Activated CD4-positive, alpha-beta T cell treated with anti-CD3 and anti-CD28 coated beads for 24 hours (primary cell): ENCODE results near the gene DIP2C.

ENCODE experiments used
- DNase-seq, 2 donors: peaks; one replicate each; pipeline ENCODE4 v3.0.0-alpha.2; 2020; ENCODE audit warnings: low read depth in 2 of 2

The DIP2C gene

GRCh38 chr10:610642-611305, 78.7 kb downstream of the DIP2C start:
- DNase-seq, result peak in 1 of 2 donors; percentile 10

- DNase-seq, result no peak
These were observed 79.5 kb downstream of the DIP2C start for GRCh38 chr10:609868-610545.

DNA sequence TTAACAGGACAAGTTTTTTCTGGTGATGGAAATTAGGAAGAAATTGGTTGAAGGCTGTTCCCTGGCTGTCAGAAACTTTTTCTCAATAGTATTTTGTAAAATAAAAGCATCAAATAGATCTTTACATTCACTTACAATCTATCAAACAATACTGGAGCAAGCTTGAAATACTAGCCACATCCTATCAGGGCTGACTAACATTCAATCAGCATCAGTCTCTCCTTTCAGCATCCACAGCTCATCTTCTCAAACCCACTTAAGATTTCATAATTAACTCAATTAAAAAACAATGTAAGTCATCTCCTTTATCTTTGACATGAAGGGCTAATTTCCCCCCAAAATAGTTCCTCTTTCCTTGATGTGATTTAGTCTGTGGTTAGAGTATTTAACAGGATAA, 80.2 kb downstream of the DIP2C start:
- no peak for DNase-seq

DNA sequence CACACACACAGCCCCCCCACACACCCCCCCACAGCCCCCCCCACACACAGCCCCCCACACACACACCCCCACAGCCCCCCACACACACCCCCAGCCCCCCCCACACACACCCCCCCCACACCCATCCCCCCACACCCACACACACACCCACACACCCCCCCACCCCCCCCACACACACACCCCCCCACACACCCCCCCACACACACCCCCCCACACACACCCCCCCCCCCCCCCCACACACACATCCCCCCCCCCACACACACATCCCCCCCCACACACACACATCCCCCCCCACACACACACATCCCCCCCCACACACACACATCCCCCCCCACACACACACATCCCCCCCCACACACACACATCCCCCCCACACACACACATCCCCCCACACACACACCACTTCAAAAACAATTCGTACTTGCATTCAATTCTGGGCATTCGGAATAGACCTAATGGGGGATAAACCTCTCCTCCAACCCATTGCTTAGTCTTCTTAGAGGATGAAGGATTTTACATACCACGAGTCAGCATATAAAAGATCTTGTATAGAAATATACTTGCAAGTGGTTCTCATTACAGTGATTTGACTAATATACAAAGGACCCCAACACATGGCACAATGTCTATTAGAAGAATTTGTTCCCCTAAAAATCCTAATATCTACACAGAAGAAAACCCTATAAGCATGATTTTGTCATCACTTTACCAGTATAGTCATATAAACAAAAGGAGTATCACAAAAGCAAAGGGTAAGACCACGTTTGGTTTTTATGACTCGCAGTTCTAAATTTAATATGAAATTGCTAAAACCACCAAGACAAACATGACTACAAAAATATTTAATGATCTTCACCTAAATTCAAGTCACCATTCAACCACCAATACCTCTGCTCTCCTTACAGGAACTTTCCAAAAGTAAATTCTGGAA, 80.9 kb downstream of the DIP2C start:
- no peak for DNase-seq

GRCh38 chr10:607545-608185, 81.8 kb downstream of the DIP2C start:
- no peak for DNase-seq

GRCh38 chr10:606762-607544, 82.5 kb downstream of the DIP2C start:
- no peak for DNase-seq

DNA sequence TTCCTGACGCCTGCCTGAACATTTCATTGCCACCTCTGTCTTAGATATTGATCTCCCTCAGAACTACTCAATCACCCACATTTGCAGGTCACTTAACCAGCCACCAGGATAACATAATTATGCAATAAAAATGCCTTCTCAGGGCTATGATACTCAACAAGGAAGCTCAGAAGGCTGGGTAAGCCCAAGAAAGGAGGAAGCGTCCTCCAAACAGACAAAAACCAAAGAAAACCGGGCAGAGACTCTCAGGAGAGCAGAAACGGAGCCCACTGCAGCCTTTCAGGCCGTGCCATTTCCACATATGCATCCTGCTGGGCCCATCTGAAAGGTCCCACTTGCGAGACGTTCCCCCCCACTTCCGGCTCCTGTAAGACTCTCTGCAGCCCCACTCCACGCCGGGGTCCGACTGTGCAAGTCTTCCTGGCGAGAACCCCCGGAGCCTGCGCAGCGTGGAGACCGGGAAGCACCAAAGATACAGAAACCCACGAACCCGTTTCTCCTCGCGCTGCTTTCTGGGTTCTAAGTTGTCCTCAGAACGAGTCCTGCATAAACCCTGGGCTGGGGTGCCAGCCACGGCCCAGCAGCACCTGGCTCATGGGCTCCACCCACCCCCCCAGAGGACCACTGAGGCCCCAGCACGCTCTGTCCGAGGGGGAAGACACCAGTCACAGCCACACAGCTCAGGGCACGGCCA, 83.7 kb downstream of the DIP2C start:
- DNase-seq, result no peak

GRCh38 chr10:604716-605631, 84.5 kb downstream of the DIP2C start:
- no peak for DNase-seq

- no peak for DNase-seq
These were observed 85.7 kb downstream of the DIP2C start for GRCh38 chr10:603745-604144.

- DNase-seq, result no peak
These were observed 87.0 kb downstream of the DIP2C start for GRCh38 chr10:602391-603005.

DNA sequence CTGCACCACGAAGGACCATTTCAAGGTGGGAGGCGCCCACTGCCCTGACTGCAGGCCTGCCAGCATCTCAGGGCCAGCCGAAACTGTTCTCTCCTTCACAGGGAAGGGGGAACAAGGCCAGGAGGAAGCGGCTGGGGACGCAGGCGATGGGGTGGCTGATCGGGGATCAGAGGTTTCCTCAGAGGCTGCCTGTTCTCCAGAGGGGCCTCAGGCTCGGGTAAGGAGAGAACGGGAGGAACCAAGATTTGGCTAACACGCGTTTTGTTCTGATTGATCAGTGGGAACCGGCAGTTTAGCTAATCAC, 87.9 kb downstream of the DIP2C start:
- DNase-seq, result no peak

DNA sequence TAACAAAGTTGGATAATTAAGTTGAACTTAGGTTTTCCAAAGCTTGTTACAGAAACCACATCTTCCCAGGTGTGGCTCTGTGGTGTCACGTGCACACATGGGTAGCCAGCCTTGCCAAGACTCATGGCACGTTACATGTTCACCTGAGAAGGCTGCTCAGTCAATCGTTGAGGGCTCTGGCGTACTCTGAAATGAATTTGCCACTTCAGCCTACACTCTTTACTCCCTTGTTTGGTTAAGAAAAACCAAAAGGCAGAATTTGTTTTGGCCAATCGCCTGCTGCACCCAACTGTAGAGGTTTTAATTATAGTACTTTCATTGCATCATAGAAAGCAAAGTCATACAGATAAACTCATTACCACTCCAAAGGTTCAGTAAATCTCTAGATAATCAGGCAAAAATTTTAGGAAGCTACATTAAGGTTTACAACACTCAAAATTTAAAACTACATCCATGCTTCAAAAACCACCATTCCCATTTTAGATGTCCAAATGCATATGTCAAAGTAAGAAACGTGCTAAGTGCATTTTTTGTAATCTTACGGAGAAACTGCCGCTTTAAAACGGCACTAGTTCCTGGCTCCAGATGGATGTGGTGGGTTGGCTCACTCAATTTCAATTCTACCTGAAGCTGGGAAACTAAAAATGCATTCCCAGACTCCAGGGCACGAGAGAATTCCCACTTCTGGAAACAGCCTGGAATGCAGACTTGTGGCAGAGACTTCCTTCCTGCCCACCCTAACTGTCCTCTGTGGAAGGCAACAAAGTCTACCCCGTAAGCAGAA, 88.4 kb downstream of the DIP2C start:
- no peak for DNase-seq

GRCh38 chr10:600234-600633, 89.2 kb downstream of the DIP2C start:
- no peak for DNase-seq

DNA sequence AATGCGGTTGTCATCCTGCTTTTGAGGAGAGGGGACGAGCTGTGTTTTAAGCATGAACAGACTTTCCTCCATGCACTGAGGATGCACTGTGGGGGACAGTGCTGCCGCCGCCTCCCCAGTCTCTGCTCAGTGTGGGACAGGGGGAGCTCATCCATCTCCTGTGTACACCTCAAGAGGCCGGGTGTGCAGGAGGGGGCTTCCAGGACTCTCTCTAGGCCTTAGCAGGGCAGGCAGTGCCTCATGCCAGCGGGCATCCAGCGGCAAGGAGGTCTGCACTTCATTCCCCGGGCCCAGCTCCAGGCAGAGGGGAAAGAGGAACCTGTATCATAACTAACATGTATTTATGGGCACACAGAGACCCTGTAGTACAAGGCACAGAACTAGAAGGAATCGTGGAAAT, 89.7 kb downstream of the DIP2C start:
- no peak for DNase-seq

- DNase-seq, result no peak
These were observed 90.9 kb downstream of the DIP2C start for GRCh38 chr10:598415-599170.

DNA sequence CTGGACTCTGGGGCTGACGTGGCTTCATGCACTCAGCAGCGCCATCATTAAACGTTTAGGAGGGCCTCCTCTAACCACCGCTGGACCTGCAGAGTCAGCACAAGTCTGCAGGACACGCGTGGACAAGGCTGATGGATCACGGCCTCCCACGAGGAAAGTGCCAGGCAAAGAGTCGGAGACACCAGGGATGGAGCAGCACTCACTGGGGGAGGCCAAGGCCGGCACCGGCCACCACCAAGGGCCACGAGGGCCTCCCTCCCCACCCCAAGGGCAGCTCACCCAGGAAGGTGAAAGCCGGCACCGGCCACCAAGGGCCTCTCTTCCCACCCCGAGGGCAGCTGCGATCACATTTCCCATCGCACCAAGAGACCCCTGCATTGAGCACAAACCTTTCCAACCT, 91.5 kb downstream of the DIP2C start:
- no peak for DNase-seq

DNA sequence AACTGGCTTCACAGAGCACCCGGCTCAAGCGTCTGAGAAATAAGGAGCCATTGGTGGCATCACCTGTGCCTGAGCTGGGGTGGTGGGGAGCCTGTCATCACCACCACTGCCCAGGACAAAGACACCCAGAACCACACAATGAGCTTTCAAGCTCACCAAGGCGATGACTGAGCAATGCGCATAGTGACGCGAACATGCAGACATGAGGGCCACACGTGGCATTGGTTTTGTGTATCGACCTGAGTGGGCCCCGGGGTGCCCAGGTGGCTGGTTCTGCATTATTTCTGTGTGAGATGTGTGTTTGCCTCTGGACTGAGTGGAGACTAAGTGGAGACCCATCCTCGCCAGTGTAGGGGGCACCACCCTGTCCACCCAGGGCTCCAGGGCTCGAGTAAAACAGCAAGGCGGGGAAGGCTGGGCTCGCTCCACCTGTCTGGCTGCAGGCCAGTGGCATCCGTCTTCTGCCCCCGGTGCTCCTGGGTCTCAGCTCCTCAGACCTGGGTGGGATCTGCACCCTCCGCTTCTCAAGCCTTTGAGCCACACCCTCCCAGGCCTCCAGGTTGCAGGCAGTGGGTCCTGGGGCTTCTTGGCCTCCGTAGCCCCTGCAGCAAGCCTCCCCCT, 92.6 kb downstream of the DIP2C start:
- no peak for DNase-seq
